ENCODE measurements around the gene PHRF1.

- TF ChIP-seq CTCF (IDR thresholded peaks at IDR 0.05) (no peak), POLR2AphosphoS5 (IDR thresholded peaks at IDR 0.05) (no peak), POLR2A (IDR thresholded peaks at IDR 0.05) (no peak), EP300 (IDR thresholded peaks at IDR 0.05) (no peak)
Observed at GRCh38 chr11:656866-657265, 80.6 kb downstream of the PHRF1 start.
